IgD-negative memory B cell (primary cell): ENCODE measurements around the gene HOXC10. TPM values are rescaled to one million over a fixed set of nuclear protein-coding genes. Genes with fewer than 3 reads are reported as not detected.

Experiments
- H3K27ac Mint-ChIP-seq, 3 donors: one replicate each; pipeline ENCODE4 v1.8.0; 2020 to 2022; ENCODE audit warnings: mild to moderate bottlenecking in 3 of 3, mixed read lengths in 3 of 3, moderate library complexity in 1 of 3
- H3K27me3 Mint-ChIP-seq: one replicate; pipeline ENCODE4 v1.8.0; 2021; ENCODE audit warnings: mixed read lengths
- H3K36me3 Mint-ChIP-seq: one replicate; pipeline ENCODE4 v1.8.0; 2020; ENCODE audit warnings: mild to moderate bottlenecking, mixed read lengths
- H3K4me1 Mint-ChIP-seq, 3 donors: one replicate each; pipeline ENCODE4 v1.8.0; 2020 to 2022; ENCODE audit warnings: mixed read lengths in 3 of 3, mild to moderate bottlenecking in 1 of 3
- H3K4me3 Mint-ChIP-seq, 4 donors: one replicate each; pipeline ENCODE4 v1.8.0; 2020 to 2022; ENCODE audit warnings: mild to moderate bottlenecking in 4 of 4, mixed read lengths in 4 of 4, moderate library complexity in 3 of 4
- H3K9me3 Mint-ChIP-seq, 3 donors: one replicate each; pipeline ENCODE4 v1.8.0; 2020 to 2021; ENCODE audit warnings: mixed read lengths in 3 of 3, mild to moderate bottlenecking in 1 of 3
- polyA plus RNA-seq: library from polyadenylated mRNA; unstranded; fragments of 300-500 nt; fragmentation: Illumina TruSeq; gene quantifications from one replicate; pipeline ENCODE4 v1.2.3, GENCODE V29; 2021

The HOXC10 gene
- polyA plus RNA-seq: not detected

- peaks cover 12 to 20% (median 12%) of the 10 kb centered on the region in 3 donors for H3K4me1 Mint-ChIP-seq
These were observed at the start of gene HOXC10 for GRCh38 chr12:53984901-53985691. HOXC10 (plus strand) TSS chr12:53985146; CDS start chr12:53985260, 114 bp downstream.

GRCh38 chr12:53935383-53936341, 49.3 kb upstream of the HOXC10 start:
- Mint-ChIP-seq H3K4me3 (peak overlapping the region in 3 of 4 donors; percentile 27 to 78 (median 64)), H3K4me1 (peaks cover 12 to 26% (median 13%) of the 10 kb centered on the region in 3 donors), H3K27me3 (peaks cover 68% of the 10 kb centered on the region), H3K36me3 (no peaks in the 10 kb centered on the region), H3K9me3 (peaks cover 0 to 2% (median 0%) of the 10 kb centered on the region in 3 donors), H3K27ac (peak overlapping the region; percentile 62 to 81 (median 71))

More at GRCh38 chr12:53984901-53985691, at the start of gene HOXC10:
- Mint-ChIP-seq H3K4me3 (peak within 1 kb of the TSS; percentile 13 to 79 (median 74)), H3K27me3 (peaks cover 83% of the 10 kb centered on the region), H3K27ac (peak within 1 kb of the TSS; percentile 86 to 96 (median 93)), H3K9me3 (peaks cover 0 to 6% (median 0%) of the 10 kb centered on the region in 3 donors), H3K36me3 (peaks cover 2% of the 10 kb centered on the region)

GRCh38 chr12:53937099-53937498, 47.8 kb upstream of the HOXC10 start:
- H3K27me3 Mint-ChIP-seq: peaks cover 61% of the 10 kb centered on the region
- H3K4me1 Mint-ChIP-seq: peaks cover 12 to 26% (median 13%) of the 10 kb centered on the region in 3 donors
- no peaks in the 10 kb centered on the region for H3K36me3 Mint-ChIP-seq
- H3K9me3 Mint-ChIP-seq: peaks cover 0 to 2% (median 0%) of the 10 kb centered on the region in 3 donors
- peak overlapping the region; percentile 46 to 81 (median 62) for H3K27ac Mint-ChIP-seq
- H3K4me3 Mint-ChIP-seq: peak overlapping the region in 2 of 4 donors; percentile 47 to 68

- Mint-ChIP-seq H3K4me3 (peak overlapping the region in 2 of 4 donors; percentile 60 to 68), H3K27me3 (peaks cover 60% of the 10 kb centered on the region), H3K9me3 (peaks cover 0 to 2% (median 1%) of the 10 kb centered on the region in 3 donors), H3K36me3 (no peaks in the 10 kb centered on the region), H3K27ac (peak overlapping the region; percentile 56 to 95 (median 62)), H3K4me1 (peaks cover 12 to 26% (median 13%) of the 10 kb centered on the region in 3 donors)
These were observed 47.2 kb upstream of the HOXC10 start for GRCh38 chr12:53937596-53938325.

- H3K27ac Mint-ChIP-seq: peak within 1 kb of the TSS; percentile 62 to 95 (median 76)
- peak within 1 kb of the TSS in 3 of 4 donors; percentile 28 to 68 (median 60) for H3K4me3 Mint-ChIP-seq
- H3K4me1 Mint-ChIP-seq: peaks cover 12 to 26% (median 13%) of the 10 kb centered on the region in 3 donors
- H3K36me3 Mint-ChIP-seq: no peaks in the 10 kb centered on the region
- H3K27me3 Mint-ChIP-seq: peaks cover 59% of the 10 kb centered on the region
- peaks cover 0 to 2% (median 1%) of the 10 kb centered on the region in 3 donors for H3K9me3 Mint-ChIP-seq
These were observed 46.4 kb upstream of the HOXC10 start, which contains the start of gene HOXC13 for GRCh38 chr12:53938326-53939140. HOXC13 (plus strand) TSS chr12:53938831; CDS start chr12:53938907, 76 bp downstream.

GRCh38 chr12:53939141-53940108, 45.5 kb upstream of the HOXC10 start:
- Mint-ChIP-seq H3K27me3 (peaks cover 62% of the 10 kb centered on the region), H3K4me3 (peak overlapping the region in 1 of 4 donors; percentile 2), H3K36me3 (no peaks in the 10 kb centered on the region), H3K9me3 (peaks cover 0 to 5% (median 1%) of the 10 kb centered on the region in 3 donors), H3K27ac (peak overlapping the region; percentile 54 to 76 (median 70)), H3K4me1 (peaks cover 12 to 26% (median 13%) of the 10 kb centered on the region in 3 donors)

- Mint-ChIP-seq H3K27ac (peak overlapping the region in 2 of 3 donors; percentile 13 to 54), H3K27me3 (peaks cover 65% of the 10 kb centered on the region), H3K9me3 (peaks cover 0 to 5% (median 1%) of the 10 kb centered on the region in 3 donors), H3K4me1 (peaks cover 5 to 19% (median 9%) of the 10 kb centered on the region in 3 donors), H3K36me3 (no peaks in the 10 kb centered on the region), H3K4me3 (no peak overlapping the region)
These were observed 44.4 kb upstream of the HOXC10 start for GRCh38 chr12:53940443-53941014.

- peaks cover 0 to 5% (median 1%) of the 10 kb centered on the region in 3 donors for H3K9me3 Mint-ChIP-seq
- no peaks in the 10 kb centered on the region for H3K36me3 Mint-ChIP-seq
- no peak overlapping the region for H3K4me3 Mint-ChIP-seq
- H3K27me3 Mint-ChIP-seq: peaks cover 65% of the 10 kb centered on the region
- peaks cover 3 to 13% (median 6%) of the 10 kb centered on the region in 3 donors for H3K4me1 Mint-ChIP-seq
- peak overlapping the region in 1 of 3 donors; percentile 2 for H3K27ac Mint-ChIP-seq
These were observed 43.8 kb upstream of the HOXC10 start for GRCh38 chr12:53941187-53941586.

GRCh38 chr12:53941750-53942149, 43.2 kb upstream of the HOXC10 start:
- Mint-ChIP-seq H3K36me3 (no peaks in the 10 kb centered on the region), H3K27me3 (peaks cover 66% of the 10 kb centered on the region), H3K4me1 (peaks cover 3 to 10% (median 6%) of the 10 kb centered on the region in 3 donors), H3K4me3 (no peak overlapping the region), H3K27ac (peak overlapping the region in 1 of 3 donors; percentile 2), H3K9me3 (peaks cover 0 to 5% (median 1%) of the 10 kb centered on the region in 3 donors)

GRCh38 chr12:53942467-53942997, 42.4 kb upstream of the HOXC10 start:
- Mint-ChIP-seq H3K27me3 (peaks cover 61% of the 10 kb centered on the region), H3K4me1 (peaks cover 0 to 4% (median 0%) of the 10 kb centered on the region in 3 donors), H3K9me3 (peaks cover 0 to 3% (median 1%) of the 10 kb centered on the region in 3 donors), H3K4me3 (no peak overlapping the region), H3K36me3 (no peaks in the 10 kb centered on the region), H3K27ac (no peak overlapping the region)

GRCh38 chr12:53944209-53944608, 40.7 kb upstream of the HOXC10 start:
- Mint-ChIP-seq H3K4me1 (peaks cover 0 to 7% (median 0%) of the 10 kb centered on the region in 3 donors), H3K27me3 (peaks cover 67% of the 10 kb centered on the region), H3K27ac (peak overlapping the region in 2 of 3 donors; percentile 46 to 82), H3K4me3 (peak overlapping the region in 2 of 4 donors; percentile 25 to 47), H3K36me3 (no peaks in the 10 kb centered on the region), H3K9me3 (peaks cover 0 to 3% (median 1%) of the 10 kb centered on the region in 3 donors)
